HUES6 (cell line): ENCODE results near the gene AZGP1.
"Not testable (repeated sequence)": the region's sequence is repeated elsewhere in the genome, so short reads cannot be mapped to it uniquely, and the experiment has no call there.

Experiments used
- H3K27ac ChIP-seq: 2 replicates; pipeline ENCODE4 v1.7.0; 2013; ENCODE audit warnings: low read depth, mild to moderate bottlenecking, low read length, inconsistent platforms
- H3K27me3 ChIP-seq: 2 replicates; pipeline ENCODE4 v1.6.1; 2013; ENCODE audit warnings: low read length; ENCODE audit not compliant: control insufficient read depth, insufficient read depth
- H3K36me3 ChIP-seq: 2 replicates; pipeline ENCODE4 v1.6.1; 2013; ENCODE audit warnings: low read length; ENCODE audit not compliant: control insufficient read depth, insufficient read depth
- H3K4me1 ChIP-seq: 2 replicates; pipeline ENCODE4 v1.6.1; 2013; ENCODE audit warnings: low read length; ENCODE audit not compliant: control insufficient read depth, insufficient read depth
- H3K4me3 ChIP-seq: 2 replicates; pipeline ENCODE4 v1.5.1; 2013; ENCODE audit warnings: low read depth, low read length
- H3K9ac ChIP-seq: one replicate; pipeline ENCODE4 v1.6.1; 2013; ENCODE audit warnings: mild to moderate bottlenecking, low read length
- H3K9me3 ChIP-seq: 2 replicates; pipeline ENCODE4 v1.6.1; 2013; ENCODE audit warnings: low read depth, low read length; ENCODE audit not compliant: control insufficient read depth, insufficient read depth

Gene AZGP1

DNA sequence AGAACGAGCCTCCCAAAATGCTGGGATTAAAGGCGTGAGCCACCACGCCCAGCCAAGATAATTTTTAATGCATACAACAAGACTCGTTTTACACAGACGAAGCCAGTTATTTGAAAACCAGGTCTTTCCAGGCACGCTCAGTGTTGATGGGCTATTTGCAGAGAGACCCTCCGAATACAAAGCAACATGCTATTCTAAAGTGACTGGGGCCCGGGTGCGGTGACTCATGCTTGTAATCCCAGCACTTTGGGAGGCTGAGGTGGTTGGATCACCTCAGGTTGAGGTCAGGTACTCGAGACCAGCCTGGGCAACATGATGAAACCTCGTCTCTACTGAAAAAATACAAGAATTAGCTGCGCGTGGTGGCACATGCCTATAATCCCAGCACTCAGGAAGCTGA lies 795 bp upstream of the AZGP1 start:
- H3K27me3 ChIP-seq, result peaks cover 5% of the 10 kb centered on the region; the same call in 1 of the 2 replicates
- H3K9ac ChIP-seq, result no peak overlapping the region
- no peak overlapping the region for H3K4me3 ChIP-seq
- no peaks in the 10 kb centered on the region for H3K36me3 ChIP-seq
- no peaks in the 10 kb centered on the region for H3K4me1 ChIP-seq
- H3K27ac ChIP-seq, result no peak overlapping the region
- H3K9me3 ChIP-seq, result no peaks in the 10 kb centered on the region

- Histone ChIP-seq H3K27ac (no peak overlapping the region), H3K36me3 (no peaks in the 10 kb centered on the region), H3K4me3 (no peak overlapping the region), H3K27me3 (peaks cover 5% of the 10 kb centered on the region; the same call in 1 of the 2 replicates), H3K9me3 (no peaks in the 10 kb centered on the region), H3K4me1 (no peaks in the 10 kb centered on the region), H3K9ac (no peak overlapping the region)
Observed at GRCh38 chr7:99974681-99975080, 1.1 kb downstream of the AZGP1 start.

- not testable (repeated sequence) for H3K27me3 ChIP-seq, H3K36me3 ChIP-seq, H3K9me3 ChIP-seq, H3K27ac ChIP-seq, H3K4me1 ChIP-seq, H3K9ac ChIP-seq, H3K4me3 ChIP-seq
Observed at GRCh38 chr7:99973817-99974216, 2.0 kb downstream of the AZGP1 start.

GRCh38 chr7:99971242-99971641 lies 4.6 kb downstream of the AZGP1 start:
- Histone ChIP-seq H3K27me3 (peaks cover 16% of the 10 kb centered on the region; the same call in 1 of the 2 replicates), H3K36me3 (no peaks in the 10 kb centered on the region), H3K9me3 (no peaks in the 10 kb centered on the region), H3K4me1 (no peaks in the 10 kb centered on the region), H3K4me3 (no peak overlapping the region), H3K27ac (no peak overlapping the region), H3K9ac (no peak overlapping the region)

- peaks cover 16% of the 10 kb centered on the region; the same call in 1 of the 2 replicates for H3K27me3 ChIP-seq
- H3K4me3 ChIP-seq, H3K27ac ChIP-seq, H3K36me3 ChIP-seq, H3K9me3 ChIP-seq, H3K4me1 ChIP-seq, H3K9ac ChIP-seq: not testable (repeated sequence)
Observed at GRCh38 chr7:99969813-99970212, 6.0 kb downstream of the AZGP1 start.

DNA sequence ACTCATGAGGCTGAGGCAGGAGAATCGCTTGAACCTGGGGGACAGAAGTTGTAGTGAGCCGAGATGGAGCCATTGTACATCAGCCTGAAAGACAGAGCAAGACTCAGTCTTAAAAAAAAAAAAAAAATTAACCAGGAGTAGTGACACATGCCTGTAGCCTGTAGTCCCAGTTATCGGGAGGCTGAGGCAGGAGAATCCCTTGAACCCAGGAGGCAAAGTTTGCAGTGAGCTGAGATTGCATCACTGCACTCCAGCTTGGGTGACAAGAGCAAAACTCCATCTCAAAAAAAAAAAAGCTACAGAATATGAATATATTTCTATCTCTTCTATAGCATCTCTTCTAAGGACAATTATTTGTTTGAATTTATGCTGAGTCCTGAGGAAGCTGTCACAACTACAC lies 6.5 kb downstream of the AZGP1 start:
- Histone ChIP-seq H3K9ac (no peak overlapping the region), H3K27ac (no peak overlapping the region), H3K4me1 (no peaks in the 10 kb centered on the region), H3K27me3 (peaks cover 16% of the 10 kb centered on the region; the same call in 1 of the 2 replicates), H3K36me3 (no peaks in the 10 kb centered on the region), H3K4me3 (no peak overlapping the region), H3K9me3 (no peaks in the 10 kb centered on the region)

GRCh38 chr7:99958564-99959227 lies 17.1 kb downstream of the AZGP1 start:
- no peak overlapping the region for H3K4me3 ChIP-seq
- H3K36me3 ChIP-seq, result no peaks in the 10 kb centered on the region
- no peaks in the 10 kb centered on the region for H3K4me1 ChIP-seq
- H3K9ac ChIP-seq, result no peak overlapping the region
- no peak overlapping the region for H3K27ac ChIP-seq
- no peaks in the 10 kb centered on the region for H3K9me3 ChIP-seq
- peaks cover 59% of the 10 kb centered on the region for H3K27me3 ChIP-seq

DNA sequence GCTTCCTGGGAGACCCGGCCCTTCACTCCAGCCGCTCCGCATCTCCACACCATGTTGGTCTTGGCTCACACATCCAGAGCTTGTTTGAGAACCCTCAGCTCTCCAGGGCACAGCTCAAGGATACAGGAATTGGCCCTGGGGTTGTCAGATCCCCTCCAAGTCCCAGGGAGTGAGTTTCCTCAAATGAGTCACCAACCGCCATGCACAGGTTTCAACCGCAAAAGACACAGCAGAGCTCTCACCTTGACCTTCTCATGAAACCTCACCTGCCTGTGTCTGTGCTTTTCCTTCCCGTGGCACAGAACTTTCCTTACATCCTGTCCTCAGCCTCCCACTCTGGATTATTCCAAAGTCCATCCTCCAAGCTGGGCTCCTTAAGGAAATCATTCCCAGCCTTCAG lies 20.6 kb downstream of the AZGP1 start:
- Histone ChIP-seq H3K27me3 (peaks cover 28% of the 10 kb centered on the region), H3K27ac (no peak overlapping the region), H3K4me3 (no peak overlapping the region), H3K4me1 (no peaks in the 10 kb centered on the region), H3K36me3 (no peaks in the 10 kb centered on the region), H3K9ac (no peak overlapping the region), H3K9me3 (peaks cover 13% of the 10 kb centered on the region)

DNA sequence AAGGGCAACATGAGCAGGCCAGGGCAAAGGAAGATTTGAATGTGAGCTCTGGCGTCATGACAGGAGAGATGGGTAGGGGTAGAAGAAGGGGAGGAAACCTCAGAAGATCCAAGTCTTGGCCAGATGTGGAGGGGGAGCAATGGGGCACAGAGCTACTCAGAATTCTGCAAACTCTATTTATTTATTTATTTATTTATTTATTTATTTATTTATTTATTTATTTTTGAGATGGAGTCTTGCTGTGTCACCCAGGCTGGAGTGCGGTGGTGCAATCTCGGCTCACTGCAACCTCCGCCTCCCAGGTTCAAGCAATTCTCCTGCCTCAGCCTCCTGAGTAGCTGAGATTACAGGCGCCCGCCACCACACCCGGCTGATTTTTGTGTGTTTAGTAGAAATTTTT lies 21.2 kb downstream of the AZGP1 start:
- not testable (repeated sequence) for H3K36me3 ChIP-seq, H3K9ac ChIP-seq, H3K4me3 ChIP-seq, H3K4me1 ChIP-seq, H3K27ac ChIP-seq
- Histone ChIP-seq H3K27me3 (peaks cover 22% of the 10 kb centered on the region), H3K9me3 (peaks cover 19% of the 10 kb centered on the region)

DNA sequence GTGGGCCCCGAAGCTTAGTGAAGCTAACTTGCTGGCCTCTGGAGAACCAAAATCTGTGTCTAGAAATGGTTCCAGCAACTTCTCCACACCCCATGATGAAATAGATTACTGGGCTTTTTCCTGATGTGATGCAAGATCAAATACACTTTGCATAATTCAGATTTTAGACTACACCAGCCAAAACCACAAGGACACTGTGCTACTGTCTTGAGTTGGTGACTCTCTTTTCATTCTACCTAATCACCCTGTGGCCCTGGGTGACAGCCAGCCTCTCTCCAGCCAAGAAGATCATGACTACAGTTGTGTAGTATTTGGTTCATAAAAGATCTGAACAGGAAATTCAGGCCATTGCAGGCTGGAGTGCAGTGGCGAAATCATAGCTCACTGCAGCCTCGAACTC lies 22.2 kb downstream of the AZGP1 start:
- Histone ChIP-seq H3K36me3 (no peaks in the 10 kb centered on the region), H3K9me3 (peaks cover 22% of the 10 kb centered on the region), H3K4me1 (no peaks in the 10 kb centered on the region), H3K4me3 (no peak overlapping the region), H3K9ac (no peak overlapping the region), H3K27ac (no peak overlapping the region), H3K27me3 (peaks cover 13% of the 10 kb centered on the region; the same call in 1 of the 2 replicates)

- not testable (repeated sequence) for H3K27ac ChIP-seq, H3K27me3 ChIP-seq, H3K36me3 ChIP-seq, H3K4me3 ChIP-seq, H3K4me1 ChIP-seq, H3K9ac ChIP-seq
- H3K9me3 ChIP-seq, result peaks cover 24% of the 10 kb centered on the region
Observed at GRCh38 chr7:99952649-99953048, 23.2 kb downstream of the AZGP1 start.

GRCh38 chr7:99950819-99951218 lies 25.0 kb downstream of the AZGP1 start:
- H3K9ac ChIP-seq, H3K27ac ChIP-seq, H3K4me1 ChIP-seq: not testable (repeated sequence)

More at GRCh38 chr7:99950819-99951218, 25.0 kb downstream of the AZGP1 start:
- H3K27me3 ChIP-seq, H3K36me3 ChIP-seq, H3K4me3 ChIP-seq: not testable (repeated sequence)
- H3K9me3 ChIP-seq, result peaks cover 28% of the 10 kb centered on the region
